Nephron (organoid): ENCODE results near the gene CALY.

Experiments used
- H3K27ac Mint-ChIP-seq, 3 experiments: 2 replicates each; pipeline ENCODE4 v1.8.0; 2020; ENCODE audit warnings: mixed read lengths in 3 of 3, mild to moderate bottlenecking in 2 of 3, moderate library complexity in 1 of 3
- H3K27me3 Mint-ChIP-seq: 2 replicates; pipeline ENCODE4 v1.8.0; 2021; ENCODE audit warnings: low read depth, mild to moderate bottlenecking, moderate library complexity, mixed read lengths
- H3K36me3 Mint-ChIP-seq: 2 replicates; pipeline ENCODE4 v1.8.0; 2020; ENCODE audit warnings: low read depth, mixed read lengths
- H3K4me1 Mint-ChIP-seq: 2 replicates; pipeline ENCODE4 v1.8.0; 2020; ENCODE audit warnings: mixed read lengths
- H3K4me3 Mint-ChIP-seq, 3 experiments: 2 replicates each; pipeline ENCODE4 v1.8.0; 2020; ENCODE audit warnings: mild to moderate bottlenecking in 3 of 3, mixed read lengths in 3 of 3, moderate library complexity in 2 of 3
- H3K9me3 Mint-ChIP-seq: 2 replicates; pipeline ENCODE4 v1.8.0; 2020; ENCODE audit warnings: mixed read lengths
- TF ChIP-seq, protein P1 (sequence below), 3 experiments: fragments of 200-600 bp; sonication (generic); IDR thresholded peaks; one replicate each; pipeline ENCODE4 v1.5.0; 2021; ENCODE audit warnings: antibody characterized with exemption in 3 of 3; ENCODE audit not compliant: unreplicated experiment in 3 of 3

CALY gene

DNA sequence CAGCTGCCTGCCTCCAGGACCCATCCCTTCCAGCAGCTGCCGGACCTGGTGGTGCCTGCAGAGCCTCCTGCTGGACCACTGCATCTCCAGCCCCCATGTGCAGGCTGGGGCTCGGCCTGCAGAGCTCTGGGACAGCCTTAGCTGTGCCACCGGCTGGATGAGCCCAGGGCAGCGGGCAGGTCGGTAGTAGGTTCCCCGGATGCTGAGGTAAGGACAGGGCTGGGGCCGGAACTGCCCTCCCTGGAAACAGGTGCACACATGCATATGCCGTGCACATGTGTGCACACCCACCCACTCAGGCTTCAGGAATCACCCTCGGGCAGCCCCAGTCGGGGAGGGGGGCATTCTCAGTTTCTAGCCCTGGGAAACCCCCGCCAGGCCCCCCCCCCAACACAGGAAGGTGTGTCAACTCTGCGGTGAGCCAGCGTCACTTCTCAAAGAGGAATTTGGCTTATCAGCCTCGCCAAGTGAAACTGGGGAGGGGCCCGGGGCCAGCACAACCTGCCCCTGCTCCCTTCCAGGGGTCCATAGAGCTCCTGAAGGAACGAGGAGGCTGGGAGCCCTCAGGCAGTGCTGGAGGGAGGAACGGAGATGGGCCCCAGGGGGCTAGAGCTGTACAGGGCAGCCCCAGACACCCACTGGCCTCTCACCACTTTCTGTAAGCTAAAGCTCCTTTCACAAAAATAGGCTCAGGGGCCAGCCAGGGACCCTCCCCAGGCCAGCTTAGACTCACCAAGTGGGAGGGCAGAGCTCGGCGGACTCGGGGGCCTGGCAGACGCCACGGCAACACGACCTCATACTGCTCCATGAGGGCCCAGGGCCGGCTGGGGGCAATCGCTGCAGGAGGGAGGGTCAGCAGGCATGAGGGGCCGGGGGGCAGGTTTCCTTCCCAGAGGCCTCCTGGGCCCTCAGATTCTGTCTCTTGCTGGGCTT, 61.7 kb downstream of the CALY start:
- Mint-ChIP-seq H3K4me3 (no peak overlapping the region), H3K4me1 (no peaks in the 10 kb centered on the region), H3K27ac (no peak overlapping the region), H3K27me3 (peaks cover 15% of the 10 kb centered on the region), H3K36me3 (no peaks in the 10 kb centered on the region), H3K9me3 (no peaks in the 10 kb centered on the region)
- TF ChIP-seq, protein P1, sequence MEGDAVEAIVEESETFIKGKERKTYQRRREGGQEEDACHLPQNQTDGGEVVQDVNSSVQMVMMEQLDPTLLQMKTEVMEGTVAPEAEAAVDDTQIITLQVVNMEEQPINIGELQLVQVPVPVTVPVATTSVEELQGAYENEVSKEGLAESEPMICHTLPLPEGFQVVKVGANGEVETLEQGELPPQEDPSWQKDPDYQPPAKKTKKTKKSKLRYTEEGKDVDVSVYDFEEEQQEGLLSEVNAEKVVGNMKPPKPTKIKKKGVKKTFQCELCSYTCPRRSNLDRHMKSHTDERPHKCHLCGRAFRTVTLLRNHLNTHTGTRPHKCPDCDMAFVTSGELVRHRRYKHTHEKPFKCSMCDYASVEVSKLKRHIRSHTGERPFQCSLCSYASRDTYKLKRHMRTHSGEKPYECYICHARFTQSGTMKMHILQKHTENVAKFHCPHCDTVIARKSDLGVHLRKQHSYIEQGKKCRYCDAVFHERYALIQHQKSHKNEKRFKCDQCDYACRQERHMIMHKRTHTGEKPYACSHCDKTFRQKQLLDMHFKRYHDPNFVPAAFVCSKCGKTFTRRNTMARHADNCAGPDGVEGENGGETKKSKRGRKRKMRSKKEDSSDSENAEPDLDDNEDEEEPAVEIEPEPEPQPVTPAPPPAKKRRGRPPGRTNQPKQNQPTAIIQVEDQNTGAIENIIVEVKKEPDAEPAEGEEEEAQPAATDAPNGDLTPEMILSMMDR (IDR thresholded peaks at IDR 0.05; ENCODE audit: unreplicated experiment in 3 of 3) = no peak
